Naive B cell (primary cell): Measurements from ENCODE around the gene FRAS1. TPM values are rescaled to one million over a fixed set of nuclear protein-coding genes. Genes with fewer than 3 reads are reported as not detected.
A peak's percentile ranks its signal among the peaks of the same experiment; 100 is the strongest.
"Not testable (repeated sequence)": the region's sequence is repeated elsewhere in the genome, so short reads cannot be mapped to it uniquely, and the experiment has no call there.

Experiments used
- ATAC-seq, 2 donors: fragments of 150-1000 bp; cut with Tn5 transposase; 2 replicates each; pipeline ENCODE4 v1.10.0; 2021; ENCODE audit warnings: low read depth in 2 of 2, mild to moderate bottlenecking in 2 of 2, moderate library complexity in 2 of 2
- DNase-seq: peaks from one replicate; pipeline ENCODE4 v3.0.0; 2022
- H3K27ac Mint-ChIP-seq, 6 donors: one replicate each; pipeline ENCODE4 v1.8.0; 2020 to 2022; ENCODE audit warnings: mild to moderate bottlenecking in 6 of 6, mixed read lengths in 6 of 6, moderate library complexity in 5 of 6, inconsistent platforms in 2 of 6
- H3K27me3 Mint-ChIP-seq, 3 donors: one replicate each; pipeline ENCODE4 v1.8.0; 2021 to 2022; ENCODE audit warnings: mixed read lengths in 3 of 3, mild to moderate bottlenecking in 1 of 3
- H3K36me3 Mint-ChIP-seq, 2 donors: one replicate each; pipeline ENCODE4 v1.8.0; 2020 to 2022; ENCODE audit warnings: mixed read lengths in 2 of 2, inconsistent platforms in 1 of 2, mild to moderate bottlenecking in 1 of 2
- H3K4me1 Mint-ChIP-seq, 3 donors: one replicate each; pipeline ENCODE4 v1.8.0; 2020 to 2022; ENCODE audit warnings: mixed read lengths in 3 of 3, inconsistent platforms in 1 of 3, mild to moderate bottlenecking in 1 of 3, moderate library complexity in 1 of 3
- H3K4me3 Mint-ChIP-seq, 8 donors: one replicate each; pipeline ENCODE4 v1.8.0; 2020 to 2022; ENCODE audit warnings: mild to moderate bottlenecking in 8 of 8, mixed read lengths in 8 of 8, moderate library complexity in 8 of 8, inconsistent platforms in 2 of 8
- H3K9me3 Mint-ChIP-seq, 7 donors: one replicate each; pipeline ENCODE4 v1.8.0; 2020 to 2022; ENCODE audit warnings: mixed read lengths in 7 of 7, mild to moderate bottlenecking in 5 of 7, inconsistent platforms in 2 of 7, moderate library complexity in 1 of 7
- polyA plus RNA-seq, 6 donors: library from polyadenylated mRNA; unstranded; fragments of 300-500 nt; fragmentation: Illumina TruSeq; gene quantifications; one replicate each; pipeline ENCODE4 v1.2.3, GENCODE V29; 2021; ENCODE audit warnings: low read depth in 6 of 6

The FRAS1 gene
- polyA plus RNA-seq, 6 donors from 2014 or later = 0.01 to 0.09 TPM; not detected in 4

- Mint-ChIP-seq H3K27ac (no peak overlapping the region), H3K4me3 (no peak overlapping the region), H3K36me3 (no peaks in the 10 kb centered on the region), H3K27me3 (peaks cover 0 to 41% (median 26%) of the 10 kb centered on the region in 3 donors), H3K4me1 (peaks cover 0 to 3% (median 0%) of the 10 kb centered on the region in 3 donors), H3K9me3 (peaks cover 0 to 4% (median 2%) of the 10 kb centered on the region in 7 donors)
- no peak for DNase-seq
- ATAC-seq = no peak
These were observed 253.1 kb downstream of the FRAS1 start for GRCh38 chr4:78310007-78310739.

GRCh38 chr4:78310740-78311115, 253.6 kb downstream of the FRAS1 start:
- no peaks in the 10 kb centered on the region for H3K36me3 Mint-ChIP-seq
- peaks cover 0 to 41% (median 26%) of the 10 kb centered on the region in 3 donors for H3K27me3 Mint-ChIP-seq
- peaks cover 0 to 3% (median 0%) of the 10 kb centered on the region in 3 donors for H3K4me1 Mint-ChIP-seq

GRCh38 chr4:78311306-78311705, 254.2 kb downstream of the FRAS1 start:
- Mint-ChIP-seq H3K4me1 (peaks cover 0 to 3% (median 0%) of the 10 kb centered on the region in 3 donors), H3K27me3 (peaks cover 0 to 46% (median 26%) of the 10 kb centered on the region in 3 donors), H3K27ac (no peak overlapping the region), H3K9me3 (peaks cover 0 to 2% (median 0%) of the 10 kb centered on the region in 7 donors), H3K36me3 (no peaks in the 10 kb centered on the region), H3K4me3 (no peak overlapping the region)
- ATAC-seq (no peak), DNase-seq (no peak)

More at GRCh38 chr4:78310740-78311115, 253.6 kb downstream of the FRAS1 start:
- DNase-seq (no peak), ATAC-seq (no peak)
- no peak overlapping the region for H3K4me3 Mint-ChIP-seq
- peaks cover 0 to 3% (median 2%) of the 10 kb centered on the region in 7 donors for H3K9me3 Mint-ChIP-seq
- H3K27ac Mint-ChIP-seq = no peak overlapping the region

- H3K4me1 Mint-ChIP-seq = peaks cover 0 to 3% (median 0%) of the 10 kb centered on the region in 3 donors
- no peak for ATAC-seq
- H3K27ac Mint-ChIP-seq = no peak overlapping the region
- H3K36me3 Mint-ChIP-seq = no peaks in the 10 kb centered on the region
- H3K4me3 Mint-ChIP-seq = no peak overlapping the region
- no peaks in the 10 kb centered on the region for H3K9me3 Mint-ChIP-seq
- H3K27me3 Mint-ChIP-seq = peaks cover 0 to 47% (median 30%) of the 10 kb centered on the region in 3 donors
- no peak for DNase-seq
These were observed 256.0 kb downstream of the FRAS1 start for GRCh38 chr4:78312989-78313753.

- H3K36me3 Mint-ChIP-seq = no peaks in the 10 kb centered on the region
- peaks cover 0 to 3% (median 0%) of the 10 kb centered on the region in 3 donors for H3K4me1 Mint-ChIP-seq
- ATAC-seq (no peak), DNase-seq (no peak)
- no peak overlapping the region for H3K27ac Mint-ChIP-seq
- no peaks in the 10 kb centered on the region for H3K9me3 Mint-ChIP-seq
- H3K27me3 Mint-ChIP-seq = peaks cover 0 to 41% (median 30%) of the 10 kb centered on the region in 3 donors
- H3K4me3 Mint-ChIP-seq = no peak overlapping the region
These were observed 256.6 kb downstream of the FRAS1 start for GRCh38 chr4:78313754-78314120.

- ATAC-seq (no peak), DNase-seq (no peak)
- Mint-ChIP-seq H3K36me3 (no peaks in the 10 kb centered on the region), H3K27me3 (peaks cover 6 to 30% (median 11%) of the 10 kb centered on the region in 3 donors), H3K4me3 (no peak overlapping the region), H3K9me3 (no peaks in the 10 kb centered on the region), H3K27ac (no peak overlapping the region), H3K4me1 (peaks cover 9% of the 10 kb centered on the region in 3 donors)
These were observed 261.0 kb downstream of the FRAS1 start for GRCh38 chr4:78318126-78318525.

GRCh38 chr4:78320349-78320935, 263.3 kb downstream of the FRAS1 start:
- H3K27me3 Mint-ChIP-seq = peaks cover 4 to 21% (median 7%) of the 10 kb centered on the region in 3 donors

GRCh38 chr4:78322032-78322431, 264.9 kb downstream of the FRAS1 start:
- no peak overlapping the region for H3K27ac Mint-ChIP-seq
- no peak for ATAC-seq
- H3K4me3 Mint-ChIP-seq = no peak overlapping the region
- H3K27me3 Mint-ChIP-seq = peaks cover 4 to 26% (median 11%) of the 10 kb centered on the region in 3 donors
- H3K4me1 Mint-ChIP-seq = peaks cover 6 to 9% (median 9%) of the 10 kb centered on the region in 3 donors
- no peaks in the 10 kb centered on the region for H3K36me3 Mint-ChIP-seq
- H3K9me3 Mint-ChIP-seq = no peaks in the 10 kb centered on the region
- DNase-seq = no peak

More at GRCh38 chr4:78320349-78320935, 263.3 kb downstream of the FRAS1 start:
- Mint-ChIP-seq H3K4me1 (peaks cover 6 to 9% (median 9%) of the 10 kb centered on the region in 3 donors), H3K27ac (no peak overlapping the region), H3K36me3 (no peaks in the 10 kb centered on the region), H3K9me3 (no peaks in the 10 kb centered on the region), H3K4me3 (no peak overlapping the region)
- DNase-seq (no peak), ATAC-seq (peak in 1 of 2 donors; percentile 36)

- no peaks in the 10 kb centered on the region for H3K9me3 Mint-ChIP-seq
- H3K36me3 Mint-ChIP-seq = no peaks in the 10 kb centered on the region
- no peak overlapping the region for H3K4me3 Mint-ChIP-seq
- ATAC-seq (no peak), DNase-seq (no peak)
- H3K4me1 Mint-ChIP-seq = peaks cover 6 to 9% (median 9%) of the 10 kb centered on the region in 3 donors
- H3K27ac Mint-ChIP-seq = no peak overlapping the region
- H3K27me3 Mint-ChIP-seq = peaks cover 0 to 26% (median 11%) of the 10 kb centered on the region in 3 donors
These were observed 266.3 kb downstream of the FRAS1 start for GRCh38 chr4:78323439-78323838.

GRCh38 chr4:78324625-78325024, 267.5 kb downstream of the FRAS1 start:
- Mint-ChIP-seq H3K36me3 (no peaks in the 10 kb centered on the region), H3K4me1 (peaks cover 6 to 9% (median 9%) of the 10 kb centered on the region in 3 donors), H3K4me3 (no peak overlapping the region), H3K27me3 (peaks cover 0 to 26% (median 11%) of the 10 kb centered on the region in 3 donors), H3K9me3 (no peaks in the 10 kb centered on the region), H3K27ac (no peak overlapping the region)
- ATAC-seq (no peak), DNase-seq (no peak)

GRCh38 chr4:78325271-78326157, 268.4 kb downstream of the FRAS1 start:
- Mint-ChIP-seq H3K27me3 (peaks cover 0 to 24% (median 11%) of the 10 kb centered on the region in 3 donors), H3K4me3 (no peak overlapping the region), H3K9me3 (no peaks in the 10 kb centered on the region), H3K27ac (no peak overlapping the region), H3K4me1 (peaks cover 2 to 3% (median 3%) of the 10 kb centered on the region in 3 donors), H3K36me3 (no peaks in the 10 kb centered on the region)
- DNase-seq (no peak), ATAC-seq (no peak)

GRCh38 chr4:78328591-78328990, 271.5 kb downstream of the FRAS1 start:
- H3K9me3 Mint-ChIP-seq, DNase-seq, ATAC-seq, H3K4me3 Mint-ChIP-seq, H3K27ac Mint-ChIP-seq, H3K4me1 Mint-ChIP-seq, H3K36me3 Mint-ChIP-seq: not testable (repeated sequence)
- peaks cover 7 to 18% (median 8%) of the 10 kb centered on the region in 3 donors for H3K27me3 Mint-ChIP-seq
